Activated CD8-positive, alpha-beta memory T cell treated with anti-CD3 and anti-CD28 coated beads, Interleukin-2, amount 50 U/mL, for 1 hour (primary cell): ENCODE results near the gene KCNIP4.

Experiments used
- DNase-seq: peaks from one replicate; pipeline ENCODE4 v3.0.0-alpha.2; 2020; ENCODE audit errors: extremely low read depth

The KCNIP4 gene

DNA sequence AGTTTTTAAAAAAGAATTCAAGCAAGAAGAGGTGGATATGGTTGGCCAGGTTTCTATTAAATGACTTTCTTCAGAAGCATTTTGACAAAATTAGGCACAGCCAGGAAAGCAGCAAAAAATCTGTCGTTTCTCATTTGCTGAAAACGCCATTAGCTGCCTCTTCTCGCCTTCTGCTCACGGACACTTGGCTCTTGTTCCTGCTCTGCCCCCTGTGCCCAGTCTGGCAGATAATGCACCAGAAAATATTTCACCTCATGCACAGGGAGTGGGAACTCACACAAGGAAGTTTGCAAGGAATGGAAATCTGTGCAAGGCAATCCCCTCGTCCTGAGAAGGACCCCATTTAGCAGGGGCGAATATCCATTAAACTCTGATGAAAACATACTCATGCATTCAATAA lies 988.3 kb downstream of the KCNIP4 start:
- no peak for DNase-seq

DNA sequence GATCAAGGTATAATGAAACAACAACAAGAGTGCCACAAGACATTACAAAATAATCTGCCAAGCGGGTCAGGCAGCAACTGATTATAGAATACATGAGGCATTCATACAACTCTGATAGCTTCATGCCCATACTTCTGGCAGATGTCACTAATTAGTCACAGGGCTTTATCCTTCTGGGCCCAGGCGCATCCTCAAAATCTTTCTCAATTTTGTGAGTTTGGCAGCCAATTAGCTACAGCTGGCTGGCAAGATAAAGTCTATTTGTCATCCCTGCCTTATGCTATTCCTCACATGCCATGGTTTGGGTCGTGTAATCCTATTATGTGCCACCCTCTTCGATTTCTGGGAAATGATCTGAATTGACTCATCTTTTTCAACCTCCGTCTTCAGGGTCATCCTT lies 994.0 kb downstream of the KCNIP4 start:
- no peak for DNase-seq

DNA sequence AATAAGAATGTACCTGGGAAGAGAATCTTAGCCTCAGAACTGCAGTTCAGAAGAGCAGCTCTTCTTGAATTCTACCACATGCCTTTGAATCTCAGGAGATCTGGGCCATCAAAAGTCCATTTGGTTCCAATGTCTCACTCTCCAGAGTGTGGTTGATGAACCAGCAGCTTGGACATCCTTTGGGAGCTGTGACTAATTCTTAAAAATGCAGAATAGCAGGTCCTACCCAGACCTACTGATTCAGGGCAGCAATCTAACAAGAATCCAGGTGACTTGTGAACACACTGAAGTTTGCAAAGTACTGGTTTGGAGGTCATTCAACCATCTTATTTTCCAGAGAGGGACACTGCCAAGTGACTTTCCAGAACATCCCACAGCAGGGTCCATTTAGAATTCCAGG lies 1003.6 kb downstream of the KCNIP4 start:
- no peak for DNase-seq

DNA sequence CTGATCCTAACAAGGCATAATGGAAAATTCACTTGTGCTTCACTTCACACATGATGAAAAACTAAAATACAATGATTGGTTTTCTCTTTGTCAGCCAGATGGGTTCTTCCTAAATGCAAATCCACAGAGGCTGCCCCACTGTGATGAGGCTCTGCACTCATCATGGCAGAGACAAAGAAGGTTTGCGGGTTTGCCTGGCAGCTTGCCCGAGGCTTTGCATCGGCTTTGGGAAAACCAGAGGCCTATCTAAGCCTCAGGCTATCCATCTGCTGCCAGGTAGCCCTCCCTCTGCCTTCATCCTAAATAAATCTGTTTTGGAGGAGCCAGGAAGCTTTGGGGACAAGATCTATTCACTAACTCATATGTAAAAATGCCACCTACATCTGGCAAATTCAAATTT lies 1004.1 kb downstream of the KCNIP4 start:
- DNase-seq = no peak

DNA sequence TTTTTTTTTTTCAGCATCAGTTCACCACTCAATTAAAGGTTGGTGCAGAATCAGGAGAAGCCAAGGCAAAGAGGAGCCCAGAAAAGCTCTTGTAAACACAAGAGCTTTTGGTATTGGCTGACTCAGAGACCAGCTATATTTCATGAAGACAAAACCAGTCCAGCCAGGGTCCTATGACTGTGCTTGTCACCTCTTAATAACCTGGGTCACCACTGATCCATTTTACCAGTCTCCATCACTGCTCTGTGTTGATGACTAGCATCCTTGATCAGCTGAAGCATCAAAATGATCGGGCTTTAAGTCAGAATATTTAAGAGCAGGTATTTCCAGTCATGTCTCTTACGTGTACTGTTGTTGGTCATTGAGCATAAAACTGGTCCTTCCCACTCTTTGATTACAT lies 1010.4 kb downstream of the KCNIP4 start:
- DNase-seq = no peak

DNA sequence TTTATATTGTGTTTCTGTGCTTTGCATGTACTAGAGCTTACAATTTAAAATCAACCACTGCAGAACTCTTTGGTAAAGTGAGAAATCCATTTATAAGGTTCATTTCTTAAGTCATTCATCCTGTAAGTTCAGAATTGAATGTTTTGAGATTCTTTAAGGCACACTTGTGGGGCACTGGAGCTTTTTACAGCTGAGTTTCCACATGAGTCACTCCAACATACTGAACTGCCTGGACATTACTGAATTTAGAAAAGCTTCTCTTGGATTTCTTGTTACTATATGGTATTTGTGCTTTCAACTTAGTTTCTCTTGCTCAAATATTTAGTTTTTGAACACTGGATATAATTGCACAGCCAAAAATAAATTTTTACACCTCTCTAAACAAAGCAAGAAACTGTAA lies 1022.0 kb downstream of the KCNIP4 start:
- no peak for DNase-seq

DNA sequence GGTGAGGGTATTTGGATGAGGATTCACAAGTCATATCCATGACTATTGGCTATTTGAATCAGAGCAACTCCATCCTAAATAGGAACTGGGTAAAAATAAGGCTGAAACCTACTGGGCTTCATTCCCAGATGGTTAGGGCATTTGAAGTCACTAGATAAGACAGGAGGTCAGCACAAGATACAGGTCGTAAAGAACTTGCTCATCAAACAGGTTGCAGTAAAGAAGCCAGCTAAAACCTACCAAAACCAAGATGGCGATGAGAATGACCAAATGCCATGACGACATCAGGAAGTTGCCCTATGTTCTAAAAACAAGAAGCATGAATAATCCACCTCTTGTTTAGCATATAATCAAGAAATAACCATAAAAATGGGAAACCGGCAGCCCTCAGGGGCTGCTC lies 1023.4 kb downstream of the KCNIP4 start:
- no peak for DNase-seq

DNA sequence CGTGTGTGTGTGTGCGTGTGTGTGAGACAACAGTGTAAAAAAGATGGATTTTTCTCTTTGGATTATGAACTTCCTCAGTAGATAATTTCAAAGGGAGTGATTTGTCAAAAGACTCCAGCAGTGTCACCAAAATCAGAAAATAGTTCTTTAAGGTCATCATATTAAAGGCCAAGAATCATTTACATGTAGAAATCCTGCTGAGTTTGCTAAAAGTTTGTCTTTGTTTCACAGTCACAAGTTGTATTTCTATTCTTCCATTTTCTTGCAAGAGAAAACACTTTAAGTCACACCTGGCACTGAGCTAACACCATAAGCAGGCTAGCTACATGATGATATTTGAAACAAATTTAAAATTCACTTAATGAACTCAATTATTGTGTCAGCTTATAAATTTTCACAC lies 1025.6 kb downstream of the KCNIP4 start:
- no peak for DNase-seq

DNA sequence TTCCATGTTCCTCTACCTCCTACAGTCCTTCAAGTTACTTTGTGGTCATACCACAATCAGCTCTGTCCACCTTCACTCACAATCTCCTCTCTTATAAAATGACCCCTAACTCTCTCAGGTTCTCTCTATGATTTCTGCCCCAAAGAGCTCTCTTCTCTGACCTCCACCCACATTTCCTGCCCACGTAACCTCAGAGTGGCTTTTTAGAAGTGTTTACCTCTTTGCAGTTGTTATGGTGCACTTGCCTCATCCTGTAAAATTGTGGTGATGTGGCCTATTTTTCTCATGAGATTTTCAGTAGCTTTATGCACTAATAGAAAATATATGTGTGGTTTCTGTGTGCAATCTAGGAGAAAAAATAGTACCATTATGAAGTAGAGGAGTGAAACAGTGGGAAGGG lies 1032.5 kb downstream of the KCNIP4 start:
- no peak for DNase-seq

DNA sequence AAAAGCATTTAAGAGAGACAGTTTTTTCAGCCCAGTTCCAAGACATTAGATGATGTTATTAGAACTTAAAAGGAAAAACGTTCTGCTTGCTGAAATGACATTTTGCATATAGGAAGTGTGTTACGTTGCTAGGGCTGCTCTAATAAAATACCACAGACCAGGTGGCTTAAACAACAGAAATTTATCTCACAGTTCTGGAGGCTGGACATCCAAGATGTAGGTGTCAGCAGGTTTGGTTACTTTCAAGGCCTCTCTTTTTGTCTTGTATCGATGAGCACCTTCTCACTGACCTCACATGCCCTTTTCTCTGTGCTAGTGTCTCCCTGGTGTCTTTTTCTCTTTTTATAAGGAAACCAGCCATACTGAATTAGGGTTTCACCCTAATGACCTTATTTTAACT lies 1043.6 kb downstream of the KCNIP4 start:
- no peak for DNase-seq

DNA sequence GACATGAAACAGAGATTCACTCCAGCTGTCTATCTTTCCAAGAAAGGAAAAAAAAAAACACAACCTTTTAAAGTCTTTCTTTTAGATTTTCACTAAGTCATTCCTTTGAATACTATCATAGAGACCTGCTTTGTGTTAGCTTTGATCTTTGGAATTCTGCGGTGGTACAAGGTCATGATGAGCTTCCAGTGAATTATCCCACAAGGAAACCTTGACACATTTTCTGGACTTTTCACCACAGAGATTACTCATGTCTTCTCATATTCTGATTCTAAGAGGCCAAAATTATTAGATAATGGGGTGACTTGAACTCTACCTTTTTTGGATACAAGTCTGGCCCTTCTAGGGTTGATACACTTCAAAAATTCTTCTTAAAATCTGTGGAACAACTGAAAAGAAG lies 1046.7 kb downstream of the KCNIP4 start:
- DNase-seq = no peak

DNA sequence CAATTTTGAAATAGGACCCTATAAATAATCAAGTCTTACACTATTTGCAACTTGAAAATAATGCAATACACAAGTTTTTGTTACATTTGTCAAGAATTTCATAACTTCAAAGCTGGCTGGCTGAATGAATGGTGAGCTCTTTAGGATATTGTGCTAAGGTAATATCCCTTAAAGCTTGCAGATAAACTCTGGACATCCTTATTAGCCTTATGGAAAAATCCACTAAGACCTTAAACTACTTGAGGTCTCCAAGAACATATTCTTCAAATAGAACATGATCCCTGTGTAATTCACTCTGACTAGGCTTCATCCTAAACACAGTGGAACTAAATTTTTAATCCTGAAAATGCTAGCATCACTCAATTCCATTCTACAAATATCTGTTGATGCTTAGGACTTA lies 1049.0 kb downstream of the KCNIP4 start:
- DNase-seq = no peak

DNA sequence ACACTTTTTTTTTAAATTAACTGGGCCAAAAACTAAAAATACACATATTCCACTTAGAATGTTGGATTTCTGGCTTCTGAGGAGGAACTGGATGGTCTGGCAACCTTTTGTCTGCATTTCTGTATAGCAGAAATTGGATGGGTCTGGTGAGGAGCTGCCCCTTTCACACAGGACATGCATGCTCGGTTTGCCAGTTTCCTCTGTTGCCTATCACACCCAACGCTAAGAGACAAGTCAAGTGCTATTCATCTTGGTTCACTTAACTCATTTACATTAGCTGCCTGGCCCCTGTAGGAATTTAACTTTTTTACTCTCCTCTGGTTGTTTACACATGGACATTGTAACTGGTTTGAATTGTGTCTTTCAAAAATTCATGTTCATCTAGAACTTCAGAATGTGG lies 1052.6 kb downstream of the KCNIP4 start:
- DNase-seq = no peak

DNA sequence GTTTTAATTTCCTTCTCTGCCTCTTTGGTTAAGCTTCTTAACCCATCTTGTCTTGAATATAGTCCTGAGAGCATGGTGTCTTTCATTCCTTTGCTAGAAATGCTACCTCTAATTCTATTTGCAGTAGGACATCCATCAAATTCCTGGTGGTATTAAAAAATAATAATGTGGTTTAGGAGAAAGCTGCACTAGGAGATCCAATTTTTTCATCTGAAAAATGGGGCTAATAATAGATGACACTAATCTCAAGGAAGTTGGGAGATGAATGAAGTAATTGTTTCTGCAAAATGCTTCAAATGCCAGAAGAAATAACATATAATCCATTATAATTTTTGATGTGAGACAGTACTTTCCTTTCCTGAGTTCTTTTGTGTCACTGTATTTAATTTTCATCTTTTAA lies 1053.4 kb downstream of the KCNIP4 start:
- no peak for DNase-seq

DNA sequence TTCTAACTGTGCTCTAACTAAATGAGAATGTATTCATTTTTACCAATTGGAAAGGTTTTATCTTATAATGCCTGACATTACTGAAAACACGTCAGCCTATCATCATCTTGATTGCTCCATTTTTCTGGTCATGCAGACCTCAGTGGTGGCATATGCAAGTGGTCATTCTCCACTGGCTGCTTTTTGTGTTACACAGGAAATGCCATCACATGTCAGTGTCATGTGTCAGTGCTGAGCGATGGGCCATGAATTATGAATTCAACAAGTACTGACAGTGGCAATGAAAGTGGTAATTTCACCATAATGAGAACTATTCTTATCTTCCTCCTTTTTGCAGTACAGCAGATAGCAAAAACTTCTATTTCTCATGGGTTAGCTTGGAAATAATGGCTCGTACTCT lies 1057.8 kb downstream of the KCNIP4 start:
- DNase-seq = no peak

DNA sequence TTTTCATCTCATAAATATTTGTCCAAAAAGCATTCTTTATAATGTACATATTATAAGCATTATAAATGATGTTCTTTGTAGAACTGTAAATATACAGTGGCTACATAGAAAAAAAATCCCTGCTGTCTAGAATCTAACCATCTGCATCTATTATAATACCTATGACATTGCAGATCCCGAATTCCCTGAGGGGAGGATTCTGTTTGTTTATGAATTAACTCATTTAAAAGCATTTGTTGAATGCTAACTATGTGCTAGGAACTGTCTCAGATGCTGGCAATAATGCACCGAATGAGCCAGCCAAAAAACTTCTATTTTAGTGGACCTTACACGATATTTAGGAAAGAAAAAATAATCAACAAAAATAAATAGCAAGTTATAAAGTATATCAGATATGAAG lies 1058.7 kb downstream of the KCNIP4 start:
- DNase-seq = no peak

DNA sequence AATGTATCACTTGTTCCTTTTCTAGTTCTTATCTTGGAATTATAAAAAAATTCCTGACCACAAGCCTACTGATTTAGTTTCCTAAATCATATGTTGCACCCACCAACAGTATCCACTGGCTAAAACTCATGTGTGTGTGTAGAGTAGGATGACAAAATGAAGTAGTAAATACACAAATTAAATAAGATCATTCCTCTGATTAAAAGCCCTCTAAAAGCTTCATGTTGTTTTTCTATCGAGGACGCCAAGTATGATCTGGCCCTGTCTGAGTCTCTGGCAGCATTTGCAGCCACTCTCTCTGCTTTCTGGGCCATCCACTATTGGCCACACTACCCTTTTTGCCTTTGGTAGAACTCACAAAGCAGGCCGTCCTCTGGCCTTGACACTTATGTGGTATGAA lies 1064.9 kb downstream of the KCNIP4 start:
- DNase-seq = no peak

DNA sequence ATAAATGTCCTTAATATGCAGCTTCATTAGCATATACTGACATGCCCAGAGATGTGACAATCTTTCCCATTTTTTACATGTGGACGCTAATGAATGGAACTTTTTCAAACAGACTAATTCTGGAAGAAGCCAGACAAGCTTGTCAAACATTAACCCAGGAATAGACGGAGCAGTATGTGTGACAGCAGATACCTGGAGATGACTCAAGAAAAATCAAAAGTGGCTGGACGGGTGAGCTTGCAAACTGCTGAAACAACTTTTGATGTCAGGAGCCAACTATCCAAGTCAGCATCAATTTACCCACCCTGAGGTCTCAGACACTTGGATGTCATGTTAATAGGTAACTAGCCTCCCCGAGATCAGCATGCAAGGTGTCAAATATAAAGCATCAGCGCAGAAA lies 1065.3 kb downstream of the KCNIP4 start:
- no peak for DNase-seq

DNA sequence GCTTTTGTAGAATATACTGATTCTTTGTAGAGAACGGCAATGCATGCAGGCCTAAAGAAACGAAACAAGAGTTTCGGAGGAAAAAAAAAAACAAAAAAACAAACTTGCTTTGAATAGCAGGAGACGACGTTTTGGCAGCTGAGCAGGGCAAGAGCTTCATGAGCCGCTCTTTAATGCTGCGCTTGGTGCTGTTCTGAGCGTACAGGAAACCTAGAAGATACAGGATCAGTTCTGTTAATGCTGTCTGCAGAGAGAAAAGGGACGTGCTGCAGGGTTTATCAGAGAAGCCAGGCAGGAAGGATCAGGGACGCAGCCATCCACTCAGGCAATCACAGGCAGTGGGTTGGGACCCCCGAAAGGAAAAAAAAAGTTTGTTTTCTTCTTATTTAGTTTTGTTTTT lies 1066.1 kb downstream of the KCNIP4 start:
- DNase-seq = no peak

DNA sequence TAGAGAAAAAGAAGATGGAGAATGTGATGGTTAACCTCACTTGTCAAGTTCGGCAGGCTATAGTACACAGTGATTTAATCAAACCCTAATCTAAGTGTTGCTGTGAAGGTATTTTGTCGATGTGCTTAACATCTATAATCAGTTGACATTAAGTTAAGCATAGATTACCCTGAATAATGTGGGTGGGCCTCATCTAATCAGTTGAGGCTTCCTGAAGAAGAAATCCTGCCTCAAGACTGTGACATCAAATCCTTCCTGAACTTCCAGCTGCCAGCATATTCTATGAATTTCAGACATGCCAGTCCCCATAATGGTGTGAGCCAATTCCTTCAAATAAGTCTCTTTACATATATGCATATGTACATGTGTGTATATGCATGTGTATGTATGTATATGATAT lies 1066.9 kb downstream of the KCNIP4 start:
- DNase-seq = no peak

DNA sequence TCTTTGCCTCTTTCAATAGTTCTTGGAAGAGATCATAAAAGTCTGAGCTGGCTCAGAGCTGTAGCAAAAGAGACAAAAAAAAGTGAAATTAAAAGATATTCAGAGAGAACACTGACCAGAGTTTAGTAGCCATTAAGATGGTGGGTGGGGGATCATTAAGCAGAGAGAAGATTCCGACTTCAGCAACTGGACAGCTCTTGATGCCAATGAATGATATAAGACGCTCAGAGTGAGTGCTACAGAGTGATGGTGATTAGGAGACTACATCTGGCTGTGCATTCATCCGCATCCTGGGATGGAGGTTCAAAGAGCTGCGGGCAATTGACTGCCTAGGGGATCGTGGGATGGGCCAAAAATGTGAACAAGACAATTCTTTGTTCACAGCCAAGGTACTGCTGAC lies 1069.8 kb downstream of the KCNIP4 start:
- no peak for DNase-seq

DNA sequence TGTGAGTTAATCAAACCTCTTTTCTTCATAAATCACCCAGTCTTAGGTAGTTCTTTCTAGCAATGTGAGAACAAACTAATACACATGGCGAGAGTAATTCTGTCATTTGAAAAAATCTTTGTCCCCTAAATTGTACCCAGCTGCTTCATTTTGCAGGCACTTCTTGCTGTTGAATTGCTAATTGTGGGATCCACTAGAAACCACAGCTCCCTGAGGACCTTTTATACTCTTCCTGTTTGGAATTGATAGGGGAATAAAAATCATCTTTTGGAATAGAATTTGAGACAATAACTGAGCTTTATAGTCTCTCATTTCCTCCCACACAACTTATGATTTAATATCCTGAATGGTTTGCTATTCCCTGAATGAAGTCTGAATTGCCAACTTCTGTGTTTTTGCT lies 1078.1 kb downstream of the KCNIP4 start:
- no peak for DNase-seq

DNA sequence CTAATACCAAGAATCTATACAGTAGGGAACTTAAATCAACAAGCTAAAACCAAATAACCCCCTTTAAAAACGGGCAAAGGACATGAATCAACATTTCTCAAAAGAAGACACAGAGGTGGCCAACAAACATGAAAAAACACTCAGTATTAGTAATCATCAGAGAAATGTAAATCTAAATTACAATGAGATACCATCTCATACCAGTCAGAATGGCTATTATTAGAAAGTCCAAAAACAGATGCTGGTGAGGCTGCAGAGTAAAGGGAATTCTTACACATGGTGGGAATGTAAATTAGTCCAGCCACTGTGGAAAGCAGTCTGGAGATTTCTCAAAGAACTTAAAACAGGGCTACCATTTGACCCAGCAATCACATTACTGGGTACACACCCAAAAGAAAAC lies 1080.5 kb downstream of the KCNIP4 start:
- no peak for DNase-seq

DNA sequence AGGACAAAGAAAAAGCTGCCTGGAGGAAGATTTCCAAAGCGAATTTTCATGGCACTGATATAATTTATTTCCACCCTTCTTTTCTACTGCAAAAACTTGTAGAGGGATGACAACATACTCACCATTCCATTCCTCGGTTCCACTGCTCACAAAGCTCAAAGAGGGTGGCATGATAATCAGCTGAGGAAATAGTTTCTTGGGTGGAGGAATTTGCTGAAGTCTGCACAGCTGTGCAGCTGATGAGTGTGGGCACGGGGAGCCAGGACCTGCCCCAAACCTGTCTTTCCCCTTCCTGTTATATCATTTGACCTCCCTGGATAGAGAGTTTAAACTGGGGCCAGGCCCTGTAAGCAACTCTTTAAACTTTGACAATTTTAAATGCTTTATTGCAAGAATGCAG lies 1087.7 kb downstream of the KCNIP4 start:
- no peak for DNase-seq

DNA sequence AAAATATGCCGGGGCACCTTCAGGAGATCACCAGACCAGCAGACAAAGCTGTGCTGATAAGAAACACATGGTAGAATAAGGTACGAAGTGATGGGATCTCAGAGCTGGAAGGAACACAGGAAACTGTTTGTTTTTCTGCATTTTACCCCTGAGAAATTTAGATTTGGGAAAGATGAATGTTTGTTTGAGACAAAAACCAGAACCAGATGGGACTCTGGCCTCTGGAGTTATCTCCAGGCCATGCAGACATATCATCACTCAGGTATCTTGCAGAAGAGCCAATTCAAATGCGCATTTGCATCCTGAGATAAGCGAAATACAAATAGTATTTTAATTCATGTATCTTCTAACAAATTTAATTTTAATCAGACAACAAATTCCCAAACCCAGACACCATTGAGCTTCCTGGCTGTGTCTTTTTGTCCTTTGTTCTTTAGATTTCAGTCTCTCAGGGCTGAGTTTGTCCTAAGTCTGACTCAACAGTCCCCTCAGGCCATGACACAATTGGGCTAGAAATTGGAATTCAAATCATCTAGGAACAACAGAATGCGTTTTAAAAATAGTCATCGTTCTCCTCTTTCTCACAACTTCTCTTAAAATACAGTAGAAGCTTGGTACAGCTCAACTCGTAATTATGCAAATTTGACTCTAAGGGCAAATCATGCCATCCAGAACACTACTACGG lies 1089.3 kb downstream of the KCNIP4 start:
- DNase-seq = no peak
